Retina (tissue), 1 donor: ENCODE results near the gene RAI1.

Experiments used
- DNase-seq: peaks from one replicate; pipeline ENCODE4 v3.0.0-alpha.2; 2016

Gene RAI1

GRCh38 chr17:17789828-17790636, 108.8 kb downstream of the RAI1 start:
- DNase-seq, result peak; percentile 43

GRCh38 chr17:17790637-17791464, 109.6 kb downstream of the RAI1 start:
- DNase-seq, result peak; percentile 59

GRCh38 chr17:17792037-17792550, 110.8 kb downstream of the RAI1 start:
- DNase-seq, result peak; percentile 75

- DNase-seq, result peak; percentile 50
These were observed 111.5 kb downstream of the RAI1 start for GRCh38 chr17:17792551-17793377.

GRCh38 chr17:17793378-17794214, 112.3 kb downstream of the RAI1 start:
- DNase-seq, result no peak

GRCh38 chr17:17794382-17794781, 113.1 kb downstream of the RAI1 start:
- no peak for DNase-seq

- no peak for DNase-seq
These were observed 114.0 kb downstream of the RAI1 start for GRCh38 chr17:17795296-17795695.

- no peak for DNase-seq
These were observed 114.9 kb downstream of the RAI1 start for GRCh38 chr17:17795946-17796786.

GRCh38 chr17:17796787-17797061, 115.5 kb downstream of the RAI1 start:
- DNase-seq, result no peak

- DNase-seq, result no peak
These were observed 116.0 kb downstream of the RAI1 start for GRCh38 chr17:17797119-17797809.

GRCh38 chr17:17798010-17798556, 116.8 kb downstream of the RAI1 start:
- no peak for DNase-seq

- no peak for DNase-seq
These were observed 117.5 kb downstream of the RAI1 start for GRCh38 chr17:17798573-17799255.

- DNase-seq, result no peak
These were observed 119.3 kb downstream of the RAI1 start for GRCh38 chr17:17800504-17801021.

GRCh38 chr17:17801800-17802481, 120.7 kb downstream of the RAI1 start:
- no peak for DNase-seq

- no peak for DNase-seq
These were observed 122.7 kb downstream of the RAI1 start for GRCh38 chr17:17804007-17804406.

- no peak for DNase-seq
These were observed 124.3 kb downstream of the RAI1 start for GRCh38 chr17:17805575-17805974.

GRCh38 chr17:17806035-17806434, 124.8 kb downstream of the RAI1 start:
- DNase-seq, result no peak

- no peak for DNase-seq
These were observed 125.5 kb downstream of the RAI1 start for GRCh38 chr17:17806611-17807274.
